AG04449 (cell line): Measurements from ENCODE around the gene TMEM170B.

Experiments
- CTCF ChIA-PET: fragments of 350-600 bp; formaldehyde crosslinking; extraction: SDS; loops from one replicate; lab custom pipeline; 2021; ENCODE audit warnings: antibody characterized with exemption; lab: Yijun Ruan, JAX
- POLR2A ChIA-PET: fragments of 400-600, 350-600 bp; formaldehyde crosslinking; extraction: SDS; loops from one replicate; lab custom pipeline; 2020; ENCODE audit warnings: antibody characterized with exemption, inconsistent platforms; lab: Yijun Ruan, JAX
- DNase-seq: peaks from one replicate; pipeline ENCODE4 v3.0.0-alpha.2; 2010; ENCODE audit warnings: low read depth, low spot score
- H3K4me3 ChIP-seq: 2 replicates; pipeline ENCODE4 v1.5.1; 2011; ENCODE audit warnings: low read depth, mild to moderate bottlenecking, control low read depth, low read length
- TF ChIP-seq, protein P1 (sequence below): IDR thresholded peaks from one replicate; pipeline ENCODE4 v1.5.1; 2011; ENCODE audit warnings: mild to moderate bottlenecking, moderate library complexity, low read length, control low read depth, inconsistent platforms; ENCODE audit not compliant: insufficient read depth; ENCODE audit errors: missing control alignments

The TMEM170B gene

DNA sequence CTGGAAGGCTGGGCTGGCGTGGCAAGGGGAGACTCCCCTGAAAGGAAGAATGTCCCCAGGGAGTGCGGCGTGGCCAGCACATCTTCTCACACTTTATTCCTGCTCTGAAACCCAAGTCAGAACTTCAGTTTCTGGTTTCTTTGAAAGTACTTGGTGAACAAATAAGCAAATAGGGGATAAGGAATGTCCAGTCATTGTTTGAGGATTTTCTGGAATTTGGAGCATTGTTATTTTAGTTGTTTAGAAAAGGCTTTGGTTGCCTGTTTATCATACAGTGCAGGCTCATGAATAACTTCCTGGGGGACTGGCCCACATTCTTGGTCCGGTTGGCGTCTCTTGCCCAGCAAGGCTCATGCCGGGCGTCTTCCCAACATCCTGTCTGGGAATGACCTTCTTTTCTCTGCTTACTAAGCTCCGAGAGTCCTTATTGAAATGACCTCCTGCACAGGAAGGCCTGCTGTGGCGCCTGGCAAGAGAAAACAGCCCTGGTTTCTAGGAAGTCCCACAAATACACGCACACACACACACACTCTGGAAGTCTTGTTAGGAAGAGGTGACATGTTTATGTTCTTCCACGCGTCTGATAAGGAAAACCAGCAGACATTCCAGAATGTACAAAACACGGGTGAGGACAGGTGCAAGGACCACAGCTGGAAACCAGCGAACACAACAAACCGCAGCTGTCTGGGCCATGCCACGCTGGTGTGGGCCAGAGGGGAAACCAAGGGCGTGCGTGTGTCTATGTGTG lies 71.9 kb downstream of the TMEM170B start:
- peak; percentile 84 for DNase-seq
- H3K4me3 ChIP-seq: no peak overlapping the region
- ChIA-PET CTCF (interaction anchor here (0.6 to 1.9 kb wide), 5 partner anchors 9 to 680 kb away, joined by 3 to 5 read pairs (median 4); no protein-coding TSS in a partner anchor), POLR2A (interaction anchor here (0.8 to 1.2 kb wide), 2 partner anchors 24 to 44 kb away, joined by 3 read pairs; no protein-coding TSS in a partner anchor)
- TF ChIP-seq, protein P1, sequence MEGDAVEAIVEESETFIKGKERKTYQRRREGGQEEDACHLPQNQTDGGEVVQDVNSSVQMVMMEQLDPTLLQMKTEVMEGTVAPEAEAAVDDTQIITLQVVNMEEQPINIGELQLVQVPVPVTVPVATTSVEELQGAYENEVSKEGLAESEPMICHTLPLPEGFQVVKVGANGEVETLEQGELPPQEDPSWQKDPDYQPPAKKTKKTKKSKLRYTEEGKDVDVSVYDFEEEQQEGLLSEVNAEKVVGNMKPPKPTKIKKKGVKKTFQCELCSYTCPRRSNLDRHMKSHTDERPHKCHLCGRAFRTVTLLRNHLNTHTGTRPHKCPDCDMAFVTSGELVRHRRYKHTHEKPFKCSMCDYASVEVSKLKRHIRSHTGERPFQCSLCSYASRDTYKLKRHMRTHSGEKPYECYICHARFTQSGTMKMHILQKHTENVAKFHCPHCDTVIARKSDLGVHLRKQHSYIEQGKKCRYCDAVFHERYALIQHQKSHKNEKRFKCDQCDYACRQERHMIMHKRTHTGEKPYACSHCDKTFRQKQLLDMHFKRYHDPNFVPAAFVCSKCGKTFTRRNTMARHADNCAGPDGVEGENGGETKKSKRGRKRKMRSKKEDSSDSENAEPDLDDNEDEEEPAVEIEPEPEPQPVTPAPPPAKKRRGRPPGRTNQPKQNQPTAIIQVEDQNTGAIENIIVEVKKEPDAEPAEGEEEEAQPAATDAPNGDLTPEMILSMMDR: no peak

DNA sequence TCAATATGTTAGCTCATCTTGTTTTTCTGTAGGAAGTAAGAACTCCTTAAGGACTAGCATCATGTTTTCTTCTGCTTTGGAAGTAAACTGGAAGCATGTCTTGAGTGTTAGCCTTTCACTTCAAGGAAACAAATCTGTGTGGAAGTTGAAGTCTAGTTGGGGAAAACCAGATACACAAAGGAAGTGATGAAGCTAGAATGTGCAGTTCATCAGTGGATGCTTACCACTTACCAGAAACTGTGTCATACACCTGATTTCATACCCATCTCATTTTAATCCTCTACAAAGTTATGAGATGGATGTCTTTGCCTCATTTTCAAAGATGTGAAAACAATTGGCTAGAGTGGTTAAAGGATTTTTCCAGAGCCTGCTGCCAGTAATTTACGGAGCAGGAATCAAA lies 75.8 kb downstream of the TMEM170B start:
- DNase-seq: no peak
- H3K4me3 ChIP-seq: no peak overlapping the region
- TF ChIP-seq, protein P1: no peak
- ChIA-PET CTCF (interaction anchor here (1.0 to 2.3 kb wide), 3 partner anchors 28 to 992 kb away, joined by 3 to 8 read pairs (median 5); no protein-coding TSS in a partner anchor), POLR2A (interaction anchor here (3.1 kb wide), 1 partner anchor 40 kb away, joined by 11 read pairs; no protein-coding TSS in a partner anchor)

DNA sequence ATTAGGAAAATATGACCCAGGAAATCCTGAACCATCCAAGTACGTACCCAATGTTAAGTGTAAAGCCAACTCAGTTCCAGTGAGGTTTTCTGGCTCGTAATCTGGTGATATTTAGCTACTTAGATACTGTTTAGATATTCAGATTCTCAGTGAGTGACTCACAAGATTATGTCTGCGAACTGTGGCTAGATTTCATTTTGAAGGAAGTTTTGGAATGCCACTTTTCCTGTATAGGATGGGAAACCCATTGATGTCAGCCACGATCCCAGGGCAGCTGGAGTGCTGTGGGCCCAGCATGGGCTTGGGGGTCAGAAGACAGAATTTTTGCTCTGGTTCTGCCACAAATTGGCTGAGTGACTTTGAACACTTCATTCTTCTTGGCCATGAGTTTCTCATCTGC lies 76.3 kb downstream of the TMEM170B start:
- TF ChIP-seq, protein P1: no peak
- CTCF ChIA-PET: interaction anchor here (1.7 to 2.3 kb wide), 2 partner anchors 28 to 676 kb away, joined by 5 to 8 read pairs; no protein-coding TSS in a partner anchor
- POLR2A ChIA-PET: interaction anchor here (3.1 kb wide), 1 partner anchor 39 kb away, joined by 11 read pairs; no protein-coding TSS in a partner anchor
- no peak overlapping the region for H3K4me3 ChIP-seq
- peak; percentile 94 for DNase-seq

DNA sequence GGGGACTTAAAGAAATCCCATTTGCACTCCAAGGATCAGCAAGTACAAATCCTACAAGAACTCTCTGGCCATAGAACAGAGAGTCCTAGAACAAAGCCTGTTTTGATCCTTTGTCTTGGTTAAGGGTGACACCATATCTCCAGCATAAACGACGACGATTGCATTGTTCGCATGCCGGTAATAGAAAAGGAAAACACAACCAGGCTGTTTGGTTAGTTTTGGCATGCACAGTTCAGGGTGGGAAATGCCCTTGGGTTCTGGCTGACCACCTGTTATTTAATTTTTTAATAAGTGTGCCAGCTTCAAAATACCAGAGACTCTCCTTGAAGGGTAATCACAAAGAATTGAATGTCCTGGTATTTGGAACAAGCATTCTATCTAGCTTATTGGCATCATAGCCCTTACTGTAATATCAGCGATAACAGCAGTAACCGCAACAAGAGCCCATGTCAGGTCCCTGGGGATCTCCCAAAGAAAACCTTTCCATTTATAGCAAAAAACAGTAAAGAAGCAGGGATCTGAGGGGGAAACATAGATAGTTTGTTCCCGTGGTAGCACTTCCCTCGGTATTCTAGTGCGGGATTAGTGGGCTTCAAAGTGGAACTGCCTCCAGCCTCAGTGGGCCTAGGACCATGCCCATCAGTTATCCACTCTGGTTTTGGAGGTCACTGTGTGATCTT lies 77.1 kb downstream of the TMEM170B start:
- DNase-seq: no peak
- no peak overlapping the region for H3K4me3 ChIP-seq
- ChIA-PET POLR2A (interaction anchor here (2.4 to 3.1 kb wide), 2 partner anchors 28 to 39 kb away, joined by 6 to 11 read pairs; no protein-coding TSS in a partner anchor), CTCF (interaction anchor here (0.8 to 1.7 kb wide), 7 partner anchors 9 to 675 kb away, joined by 3 to 5 read pairs (median 4); no protein-coding TSS in a partner anchor)
- TF ChIP-seq, protein P1: no peak

DNA sequence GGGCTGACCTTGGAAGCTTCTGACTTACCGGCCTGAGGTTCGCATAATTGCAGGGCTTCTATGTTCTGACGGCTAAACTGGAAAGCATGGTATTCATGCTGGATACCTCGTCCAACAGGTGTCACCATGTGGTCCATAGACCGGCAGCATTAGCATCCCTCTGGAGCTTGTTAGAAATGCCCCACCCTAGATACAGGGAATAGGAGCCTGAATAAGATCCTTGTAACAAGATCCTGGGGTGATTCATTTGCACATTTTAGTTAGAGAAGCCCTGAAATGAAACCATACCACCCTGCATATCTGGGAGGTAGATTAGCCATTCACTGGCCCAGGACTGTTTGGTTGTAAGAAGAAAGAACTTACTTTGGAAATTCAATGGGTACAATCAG lies 77.7 kb downstream of the TMEM170B start:
- ChIA-PET CTCF (interaction anchor here (0.8 to 1.4 kb wide), 7 partner anchors 9 to 674 kb away, joined by 3 to 5 read pairs (median 3); no protein-coding TSS in a partner anchor), POLR2A (interaction anchor here (2.4 to 3.1 kb wide), 2 partner anchors 29 to 38 kb away, joined by 6 to 11 read pairs; no protein-coding TSS in a partner anchor)
- no peak overlapping the region for H3K4me3 ChIP-seq
- no peak for DNase-seq
- TF ChIP-seq, protein P1: no peak

DNA sequence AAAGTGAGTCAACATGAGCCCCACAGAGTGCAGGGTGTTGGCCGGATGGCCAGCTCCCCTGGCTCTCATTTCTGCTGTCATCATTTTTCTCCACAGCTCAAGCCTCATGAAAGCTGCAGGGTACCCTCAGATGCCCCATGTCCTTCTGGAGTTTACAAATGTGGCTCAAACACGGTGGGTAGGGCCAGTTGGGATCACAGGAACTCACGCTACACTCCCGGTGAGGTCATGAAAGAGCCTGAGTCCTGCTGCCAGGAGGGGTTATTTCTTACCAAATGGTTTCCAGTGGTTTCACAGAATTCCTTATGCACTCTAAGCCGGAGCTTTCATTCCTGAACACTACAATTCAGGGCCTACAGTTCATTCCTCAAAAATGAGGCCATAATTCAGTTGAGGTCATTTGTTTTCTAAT lies 78.7 kb downstream of the TMEM170B start:
- peak; percentile 97 for DNase-seq
- H3K4me3 ChIP-seq: no peak overlapping the region
- ChIA-PET POLR2A (interaction anchor here (0.6 to 3.1 kb wide), 5 partner anchors 30 to 610 kb away, joined by 3 to 11 read pairs (median 5); no protein-coding TSS in a partner anchor), CTCF (interaction anchor here (0.8 to 1.4 kb wide), 4 partner anchors 10 to 673 kb away, joined by 3 to 4 read pairs (median 3); no protein-coding TSS in a partner anchor)
- TF ChIP-seq, protein P1: no peak
